GM18505 (cell line): ENCODE results near the gene C5orf22.
"Not testable (repeated sequence)": the region's sequence is repeated elsewhere in the genome, so short reads cannot be mapped to it uniquely, and the experiment has no call there.

ENCODE experiments used
- ATAC-seq: cut with Tn5 transposase; IDR thresholded peaks from one replicate; pipeline ENCODE4 v1.9.1; 2021; ENCODE audit not compliant: unreplicated experiment
- POLR2A ChIP-seq: IDR thresholded peaks from 4 replicates; pipeline ENCODE4 v1.6.1; 2011; ENCODE audit warnings: borderline replicate concordance; ENCODE audit not compliant: insufficient read depth, insufficient read length; ENCODE audit errors: extremely low read depth

C5orf22 gene

GRCh38 chr5:31531543-31531887 is 586 bp upstream of the C5orf22 start:
- no peak for TF ChIP-seq POLR2A
- ATAC-seq = peak; percentile 34

- no peak for ATAC-seq
- no peak for TF ChIP-seq POLR2A
Measured at GRCh38 chr5:31534527-31535046, 2.5 kb downstream of the C5orf22 start.

DNA sequence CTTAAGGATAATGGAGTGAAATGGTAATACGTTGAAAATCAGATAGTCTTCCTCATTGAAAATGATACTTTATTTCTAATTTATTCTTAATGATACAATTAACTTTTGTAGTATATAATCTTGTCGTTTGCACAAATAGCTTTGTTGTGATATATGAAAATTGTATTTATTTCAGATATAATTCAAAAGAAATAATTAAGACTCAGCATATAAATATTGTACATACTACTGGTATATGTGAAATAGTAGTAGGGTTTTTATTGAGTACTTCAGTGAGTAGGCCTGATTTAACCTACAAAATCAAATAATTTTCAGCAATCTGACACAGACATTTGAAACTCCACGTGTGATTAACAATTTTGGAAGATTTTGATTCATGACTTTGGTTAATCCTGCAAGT is 4.8 kb downstream of the C5orf22 start:
- ATAC-seq = no peak
- TF ChIP-seq POLR2A = no peak

- no peak for ATAC-seq
- no peak for TF ChIP-seq POLR2A
Measured at GRCh38 chr5:31537349-31537748, 5.2 kb downstream of the C5orf22 start.

- no peak for TF ChIP-seq POLR2A
- no peak for ATAC-seq
Measured at GRCh38 chr5:31537851-31538250, 5.8 kb downstream of the C5orf22 start.

- not testable (repeated sequence) for ATAC-seq
Measured at GRCh38 chr5:31549114-31549513, 17.0 kb downstream of the C5orf22 start.

- no peak for TF ChIP-seq POLR2A
- ATAC-seq = no peak
Measured at GRCh38 chr5:31551878-31552277, 19.8 kb downstream of the C5orf22 start.

- no peak for ATAC-seq
- no peak for TF ChIP-seq POLR2A
Measured at GRCh38 chr5:31553863-31554262, 21.8 kb downstream of the C5orf22 start.

DNA sequence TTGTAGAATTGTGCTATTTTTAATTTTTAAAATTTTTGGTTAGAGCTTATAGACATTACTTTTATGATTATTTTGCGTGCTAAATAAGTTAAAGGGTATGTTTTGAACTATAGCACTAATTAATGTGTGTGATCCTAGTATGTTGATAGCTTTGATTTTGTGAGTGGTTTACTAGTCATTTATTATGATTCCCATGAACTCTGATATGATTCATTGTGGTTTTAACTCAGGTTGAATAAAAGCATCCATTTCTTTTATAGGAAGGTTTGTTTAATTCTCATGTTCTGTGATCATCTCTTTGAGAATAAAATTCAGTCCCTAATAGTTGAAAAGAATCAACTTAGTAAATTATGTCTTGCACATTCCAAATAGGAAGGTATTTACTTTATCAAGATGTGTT is 22.5 kb downstream of the C5orf22 start:
- no peak for ATAC-seq

DNA sequence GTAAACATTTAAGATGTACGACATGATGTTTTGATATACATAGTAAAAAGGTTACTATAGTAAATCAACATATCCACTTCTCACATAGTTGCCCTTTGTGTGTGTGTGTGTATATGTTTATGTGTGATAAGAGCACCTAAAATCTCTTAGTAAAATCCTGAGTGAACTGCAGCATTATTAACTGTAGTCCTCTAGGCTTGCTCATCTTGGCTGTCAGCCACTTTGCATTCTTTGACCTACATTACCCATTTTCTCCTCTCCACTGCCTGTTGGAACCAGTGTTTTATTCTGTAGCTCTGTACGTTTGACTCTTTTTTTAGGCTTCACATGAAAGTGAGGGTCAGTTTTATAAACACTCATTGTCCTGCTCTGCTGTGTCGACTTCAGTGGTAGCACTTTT is 24.4 kb downstream of the C5orf22 start:
- no peak for TF ChIP-seq POLR2A
- no peak for ATAC-seq

More for the DNA sequence above, 22.5 kb downstream of the C5orf22 start:
- TF ChIP-seq POLR2A = no peak

- no peak for ATAC-seq
- no peak for TF ChIP-seq POLR2A
Measured at GRCh38 chr5:31559942-31560341, 27.8 kb downstream of the C5orf22 start.

GRCh38 chr5:31561946-31562345 is 29.8 kb downstream of the C5orf22 start:
- TF ChIP-seq POLR2A = no peak
- ATAC-seq = no peak

GRCh38 chr5:31563216-31563615 is 31.1 kb downstream of the C5orf22 start:
- ATAC-seq = no peak
- TF ChIP-seq POLR2A = no peak

DNA sequence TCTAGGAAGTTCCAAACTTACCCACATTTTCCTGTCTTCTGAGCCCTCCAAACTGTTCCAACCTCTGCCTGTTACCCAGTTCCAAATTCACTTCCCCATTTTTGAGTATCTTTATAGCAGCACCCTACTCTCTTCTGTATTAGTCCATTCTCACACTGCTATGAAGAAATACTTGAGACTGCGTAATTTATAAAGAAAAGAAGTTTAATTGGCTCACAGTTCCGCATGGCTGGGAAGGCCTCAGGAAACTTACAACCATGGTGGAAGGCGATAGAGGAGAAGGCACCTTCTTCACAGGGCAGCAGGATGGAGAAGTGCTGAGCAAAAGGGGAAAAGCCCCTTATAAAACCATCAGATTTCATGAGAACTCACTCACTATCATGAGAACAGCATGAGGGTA is 34.3 kb downstream of the C5orf22 start:
- ATAC-seq = not testable (repeated sequence)

GRCh38 chr5:31568302-31568835 is 36.3 kb downstream of the C5orf22 start:
- no peak for ATAC-seq
- TF ChIP-seq POLR2A = no peak
